Neuronal stem cell (in vitro differentiated cells): ENCODE results near the gene FLNC.
A peak's percentile ranks its signal among the peaks of the same experiment; 100 is the strongest.

Source experiments
- DNase-seq: peaks from one replicate; pipeline ENCODE4 v3.0.0-alpha.2; 2013; ENCODE audit warnings: low spot score
- H2AFZ ChIP-seq: one replicate; pipeline ENCODE4 v1.6.1; 2013; ENCODE audit warnings: mild to moderate bottlenecking, low read length, inconsistent platforms
- H2AK5ac ChIP-seq: 2 replicates; pipeline ENCODE4 v1.6.1; 2013; ENCODE audit warnings: low read depth, mild to moderate bottlenecking, inconsistent platforms, low read length, moderate library complexity, mixed read lengths
- H2BK120ac ChIP-seq: 2 replicates; pipeline ENCODE4 v1.6.1; 2013; ENCODE audit warnings: low read depth, mild to moderate bottlenecking, inconsistent platforms, low read length, moderate library complexity, mixed read lengths
- H2BK12ac ChIP-seq: one replicate; pipeline ENCODE4 v1.6.1; 2013; ENCODE audit warnings: low read length, inconsistent platforms
- H2BK15ac ChIP-seq: 2 replicates; pipeline ENCODE4 v1.6.1; 2013; ENCODE audit warnings: mild to moderate bottlenecking, low read length, inconsistent platforms, mixed read lengths
- H2BK5ac ChIP-seq: one replicate; pipeline ENCODE4 v1.6.1; 2013; ENCODE audit warnings: inconsistent platforms, mild to moderate bottlenecking, low read length, moderate library complexity
- H3K14ac ChIP-seq: one replicate; pipeline ENCODE4 v1.6.1; 2013; ENCODE audit warnings: low read length, inconsistent platforms
- H3K18ac ChIP-seq: 2 replicates; pipeline ENCODE4 v1.6.1; 2013; ENCODE audit warnings: low read length, inconsistent platforms
- H3K23ac ChIP-seq: 2 replicates; pipeline ENCODE4 v1.6.1; 2013; ENCODE audit warnings: low read depth, mild to moderate bottlenecking, mixed read lengths, low read length, inconsistent platforms; ENCODE audit not compliant: poor library complexity
- H3K27ac ChIP-seq: replicated peaks from 3 replicates; pipeline ENCODE4 v1.5.1; 2013; ENCODE audit warnings: low read length, inconsistent platforms
- H3K27me3 ChIP-seq, 3 experiments: 2 replicates each; pipeline ENCODE4 v1.6.1; 2013; ENCODE audit warnings: low read length in 3 of 3, mild to moderate bottlenecking in 2 of 3, inconsistent platforms in 1 of 3, low read depth in 1 of 3, mixed read lengths in 1 of 3, moderate library complexity in 1 of 3; ENCODE audit not compliant: control insufficient read depth in 3 of 3, insufficient read depth in 3 of 3
- H3K36me3 ChIP-seq, 2 donors: replicated peaks in 1 of 2; 2 replicates each; pipeline ENCODE4 v1.6.1; 2013; ENCODE audit warnings: low read length in 2 of 2; ENCODE audit not compliant: control insufficient read depth in 2 of 2, insufficient read depth in 2 of 2
- H3K4ac ChIP-seq: 2 replicates; pipeline ENCODE4 v1.6.1; 2013; ENCODE audit warnings: inconsistent platforms, mild to moderate bottlenecking, low read length, moderate library complexity
- H3K4me1 ChIP-seq, 2 donors: 1 replicate in 1 of 2; 2 replicates in 1 of 2; pipeline ENCODE4 v1.6.1; 2013; ENCODE audit warnings: low read length in 2 of 2, low read depth in 1 of 2; ENCODE audit not compliant: control insufficient read depth in 2 of 2, insufficient read depth in 1 of 2
- H3K4me2 ChIP-seq: one replicate; pipeline ENCODE4 v1.6.1; 2013; ENCODE audit warnings: mild to moderate bottlenecking, low read length, inconsistent platforms; ENCODE audit not compliant: insufficient read depth, poor library complexity, severe bottlenecking
- H3K4me3 ChIP-seq, 2 donors: 2 replicates each; pipeline ENCODE4 v1.5.1; 2013; ENCODE audit warnings: low read length in 2 of 2, mild to moderate bottlenecking in 2 of 2, inconsistent platforms in 1 of 2, moderate library complexity in 1 of 2
- H3K79me1 ChIP-seq: one replicate; pipeline ENCODE4 v1.6.1; 2013; ENCODE audit warnings: low read depth, mild to moderate bottlenecking, inconsistent platforms, low read length, moderate library complexity
- H3K9ac ChIP-seq: one replicate; pipeline ENCODE4 v1.6.1; 2013; ENCODE audit warnings: mild to moderate bottlenecking, low read depth, low read length, inconsistent platforms; ENCODE audit not compliant: poor library complexity
- H3K9me3 ChIP-seq, 2 donors: replicated peaks in 1 of 2; 2 replicates each; pipeline versions ENCODE3 to v1.6.1; 2013; ENCODE audit warnings: low read length in 2 of 2, mild to moderate bottlenecking in 2 of 2, inconsistent platforms in 1 of 2, low read depth in 1 of 2, mixed read lengths in 1 of 2, moderate library complexity in 1 of 2; ENCODE audit not compliant: control insufficient read depth in 2 of 2, insufficient read depth in 1 of 2
- H4K8ac ChIP-seq: one replicate; pipeline ENCODE4 v1.6.1; 2013; ENCODE audit warnings: low read depth, mild to moderate bottlenecking, inconsistent platforms, low read length, moderate library complexity
- H4K91ac ChIP-seq: one replicate; pipeline ENCODE4 v1.6.1; 2013; ENCODE audit warnings: low read length, low read depth, mild to moderate bottlenecking, inconsistent platforms; ENCODE audit not compliant: poor library complexity
- WGBS, 2 donors: extraction: QIAGEN DNeasy Blood & Tissue Kit; methylation state at CpG; one replicate each; pipeline ENCODE4 v1.1.7; 2013; ENCODE audit warnings: missing lambda C conversion rate in 2 of 2, mixed read lengths in 1 of 2; ENCODE audit not compliant: insufficient read length in 2 of 2, insufficient replicate concordance in 1 of 2; ENCODE audit errors: extremely low coverage in 2 of 2; 5-methylcytosine and 5-hydroxymethylcytosine counted together

The FLNC gene

GRCh38 chr7:128833148-128833945 is 3.1 kb downstream of the FLNC start:
- Histone ChIP-seq H3K36me3 (peaks cover 0 to 30% of the 10 kb centered on the region in 2 donors), H3K18ac (peak overlapping the region; percentile 95), H4K91ac (peak overlapping the region; percentile 46), H3K4me3 (peak overlapping the region; percentile 46 to 79), H3K79me1 (peaks cover 12% of the 10 kb centered on the region), H3K27me3 (no peaks in the 10 kb centered on the region), H3K4me2 (peak overlapping the region; percentile 85), H2AFZ (peak overlapping the region; percentile 92), H3K4ac (no peak overlapping the region), H4K8ac (no peak overlapping the region), H2BK12ac (no peak overlapping the region), H2BK120ac (no peak overlapping the region), H3K23ac (peak overlapping the region; percentile 27), H2BK15ac (peak overlapping the region; percentile 75), H2BK5ac (peak overlapping the region; percentile 98), H3K9me3 (no peaks in the 10 kb centered on the region), H2AK5ac (peak overlapping the region; percentile 89), H3K14ac (peak overlapping the region; percentile 6), H3K4me1 (peaks cover 28 to 35% of the 10 kb centered on the region in 2 donors), H3K9ac (peak overlapping the region; percentile 39), H3K27ac (peak overlapping the region; percentile 90)
- DNase-seq = no peak
- no CpG with 5 or more reads among the region's 13 CpGs for WGBS, 2 donors

GRCh38 chr7:128833946-128834325 is 3.7 kb downstream of the FLNC start:
- H2BK12ac ChIP-seq = no peak overlapping the region
- H2BK5ac ChIP-seq = peak overlapping the region; percentile 98
- no peak overlapping the region for H3K14ac ChIP-seq
- H3K79me1 ChIP-seq = peaks cover 12% of the 10 kb centered on the region
- no peak overlapping the region for H4K91ac ChIP-seq
- peak overlapping the region; percentile 92 for H2AFZ ChIP-seq
- no peaks in the 10 kb centered on the region for H3K9me3 ChIP-seq
- peaks cover 26 to 33% of the 10 kb centered on the region in 2 donors for H3K4me1 ChIP-seq
- no peak for DNase-seq
- peak overlapping the region; percentile 90 for H3K27ac ChIP-seq
- H2AK5ac ChIP-seq = peak overlapping the region; percentile 89
- H3K4me2 ChIP-seq = peak overlapping the region; percentile 85
- peaks cover 0 to 35% of the 10 kb centered on the region in 2 donors for H3K36me3 ChIP-seq
- no CpG with 5 or more reads among the region's 4 CpGs for WGBS, 2 donors
- peak overlapping the region; percentile 89 for H3K18ac ChIP-seq
- H3K27me3 ChIP-seq = no peaks in the 10 kb centered on the region
- H3K4ac ChIP-seq = no peak overlapping the region
- no peak overlapping the region for H2BK120ac ChIP-seq
- H4K8ac ChIP-seq = no peak overlapping the region
- no peak overlapping the region for H3K4me3 ChIP-seq
- H2BK15ac ChIP-seq = peak overlapping the region; percentile 75
- peak overlapping the region; percentile 39 for H3K9ac ChIP-seq
- no peak overlapping the region for H3K23ac ChIP-seq

- H3K18ac ChIP-seq = peak overlapping the region; percentile 88
- H2AFZ ChIP-seq = no peak overlapping the region
- peak overlapping the region; percentile 75 for H2BK15ac ChIP-seq
- H3K9me3 ChIP-seq = no peaks in the 10 kb centered on the region
- no peak overlapping the region for H3K27ac ChIP-seq
- H3K9ac ChIP-seq = no peak overlapping the region
- H3K27me3 ChIP-seq = no peaks in the 10 kb centered on the region
- H4K8ac ChIP-seq = peak overlapping the region; percentile 82
- H3K36me3 ChIP-seq = peaks cover 0 to 49% of the 10 kb centered on the region in 2 donors
- peak overlapping the region; percentile 67 for H3K4ac ChIP-seq
- peaks cover 19 to 33% of the 10 kb centered on the region in 2 donors for H3K4me1 ChIP-seq
- no peak overlapping the region for H3K4me3 ChIP-seq
- peak overlapping the region; percentile 30 for H2BK12ac ChIP-seq
- peak overlapping the region; percentile 92 for H2BK120ac ChIP-seq
- DNase-seq = no peak
- no peak overlapping the region for H3K4me2 ChIP-seq
- no CpG with 5 or more reads among the region's 16 CpGs for WGBS, 2 donors
- peak overlapping the region; percentile 89 for H3K23ac ChIP-seq
- H3K79me1 ChIP-seq = peaks cover 14% of the 10 kb centered on the region
- H2BK5ac ChIP-seq = peak overlapping the region; percentile 87
- no peak overlapping the region for H4K91ac ChIP-seq
- peak overlapping the region; percentile 78 for H2AK5ac ChIP-seq
- peak overlapping the region; percentile 44 for H3K14ac ChIP-seq
These were observed 5.1 kb downstream of the FLNC start for GRCh38 chr7:128835231-128835751.
